ENCODE measurements around the gene NETO1.

- no peak for TF ChIP-seq POLR2AphosphoS2 (IDR thresholded peaks at IDR 0.05; ENCODE audit: low read depth, low read length)
- no peak for TF ChIP-seq ELK1 (IDR thresholded peaks at IDR 0.05; ENCODE audit: low read depth, low read length)
- no peak for TF ChIP-seq ZBTB40 (IDR thresholded peaks at IDR 0.05; ENCODE audit: borderline replicate concordance)
- TF ChIP-seq NR2C1 (IDR thresholded peaks at IDR 0.05): no peak
- no peak for TF ChIP-seq CEBPB (IDR thresholded peaks at IDR 0.05; ENCODE audit: borderline replicate concordance in 1 of 2, low read depth in 2 of 2, low read length in 2 of 2)
- no peak for TF ChIP-seq POLR2A (IDR thresholded peaks at IDR 0.05; ENCODE audit: low read depth, low read length)
- TF ChIP-seq EZH2 (IDR thresholded peaks at IDR 0.05; ENCODE audit: borderline replicate concordance, control insufficient read depth, low read depth, low read length): no peak
- TF ChIP-seq ETV6 (conservative IDR thresholded peaks at IDR 0.05 in 1 of 2, IDR thresholded peaks at IDR 0.05 in 1 of 2; ENCODE audit: borderline replicate concordance in 1 of 2, low read depth in 1 of 2): no peak
- TF ChIP-seq, protein P1, sequence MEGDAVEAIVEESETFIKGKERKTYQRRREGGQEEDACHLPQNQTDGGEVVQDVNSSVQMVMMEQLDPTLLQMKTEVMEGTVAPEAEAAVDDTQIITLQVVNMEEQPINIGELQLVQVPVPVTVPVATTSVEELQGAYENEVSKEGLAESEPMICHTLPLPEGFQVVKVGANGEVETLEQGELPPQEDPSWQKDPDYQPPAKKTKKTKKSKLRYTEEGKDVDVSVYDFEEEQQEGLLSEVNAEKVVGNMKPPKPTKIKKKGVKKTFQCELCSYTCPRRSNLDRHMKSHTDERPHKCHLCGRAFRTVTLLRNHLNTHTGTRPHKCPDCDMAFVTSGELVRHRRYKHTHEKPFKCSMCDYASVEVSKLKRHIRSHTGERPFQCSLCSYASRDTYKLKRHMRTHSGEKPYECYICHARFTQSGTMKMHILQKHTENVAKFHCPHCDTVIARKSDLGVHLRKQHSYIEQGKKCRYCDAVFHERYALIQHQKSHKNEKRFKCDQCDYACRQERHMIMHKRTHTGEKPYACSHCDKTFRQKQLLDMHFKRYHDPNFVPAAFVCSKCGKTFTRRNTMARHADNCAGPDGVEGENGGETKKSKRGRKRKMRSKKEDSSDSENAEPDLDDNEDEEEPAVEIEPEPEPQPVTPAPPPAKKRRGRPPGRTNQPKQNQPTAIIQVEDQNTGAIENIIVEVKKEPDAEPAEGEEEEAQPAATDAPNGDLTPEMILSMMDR (IDR thresholded peaks at IDR 0.05 in 2 of 3, conservative IDR thresholded peaks at IDR 0.05 in 1 of 3; ENCODE audit: control insufficient read depth in 2 of 3, extremely low read depth in 1 of 3, insufficient read depth in 1 of 3, low read depth in 3 of 3, low read length in 3 of 3): no peak
- peak; percentile 89 for TF ChIP-seq REST (IDR thresholded peaks at IDR 0.05; ENCODE audit: low read depth, low read length)
- TF ChIP-seq EP300 (IDR thresholded peaks at IDR 0.05; ENCODE audit: borderline replicate concordance in 1 of 2, control insufficient read depth in 1 of 2, low read depth in 2 of 2, low read length in 2 of 2): no peak
Observed at GRCh38 chr18:72830109-72830508, 37.7 kb downstream of the NETO1 start.
